Measurements from ENCODE around the gene PCBP3. TPM values are rescaled to one million over a fixed set of nuclear protein-coding genes. Genes with fewer than 3 reads are reported as not detected.

Gene PCBP3
- total RNA-seq, 1 donor from 2014 or later = not detected

GRCh38 chr21:45835301-45836267 lies 192.1 kb downstream of the PCBP3 start:
- H3K27me3 ChIP-seq (ENCODE audit: control insufficient read depth, insufficient read depth, low read length) = no peaks in the 10 kb centered on the region
- no peak for FAIRE-seq
- no peaks in the 10 kb centered on the region for H3K36me3 ChIP-seq (ENCODE audit: control insufficient read depth, insufficient read depth, low read length)
- no peak overlapping the region for H3K4me3 ChIP-seq (ENCODE audit: low read depth, low read length)
- TF ChIP-seq CTCF (IDR thresholded peaks at IDR 0.05; ENCODE audit: insufficient read depth, low read length, severe bottlenecking) = no peak
- no peak for DNase-seq (ENCODE audit: low read depth)

GRCh38 chr21:45836268-45836655 lies 192.7 kb downstream of the PCBP3 start:
- DNase-seq (ENCODE audit: low read depth) (no peak), FAIRE-seq (no peak)
- TF ChIP-seq CTCF (IDR thresholded peaks at IDR 0.05; ENCODE audit: insufficient read depth, low read length, severe bottlenecking) = no peak
- Histone ChIP-seq H3K4me3 (ENCODE audit: low read depth, low read length) (no peak overlapping the region), H3K36me3 (ENCODE audit: control insufficient read depth, insufficient read depth, low read length) (no peaks in the 10 kb centered on the region), H3K27me3 (ENCODE audit: control insufficient read depth, insufficient read depth, low read length) (no peaks in the 10 kb centered on the region)

- no peak for DNase-seq (ENCODE audit: low read depth)
Measured at GRCh38 chr21:45836694-45837670, 193.5 kb downstream of the PCBP3 start.

GRCh38 chr21:45837936-45838335 lies 194.4 kb downstream of the PCBP3 start:
- H3K27me3 ChIP-seq (ENCODE audit: control insufficient read depth, insufficient read depth, low read length) = no peaks in the 10 kb centered on the region
- H3K4me3 ChIP-seq (ENCODE audit: low read depth, low read length) = no peak overlapping the region
- DNase-seq (ENCODE audit: low read depth) = no peak
- no peak for TF ChIP-seq CTCF (IDR thresholded peaks at IDR 0.05; ENCODE audit: insufficient read depth, low read length, severe bottlenecking)
- FAIRE-seq = no peak
- no peaks in the 10 kb centered on the region for H3K36me3 ChIP-seq (ENCODE audit: control insufficient read depth, insufficient read depth, low read length)

More at GRCh38 chr21:45836694-45837670, 193.5 kb downstream of the PCBP3 start:
- H3K36me3 ChIP-seq (ENCODE audit: control insufficient read depth, insufficient read depth, low read length) = no peaks in the 10 kb centered on the region
- TF ChIP-seq CTCF (IDR thresholded peaks at IDR 0.05; ENCODE audit: insufficient read depth, low read length, severe bottlenecking) = no peak
- no peaks in the 10 kb centered on the region for H3K27me3 ChIP-seq (ENCODE audit: control insufficient read depth, insufficient read depth, low read length)
- H3K4me3 ChIP-seq (ENCODE audit: low read depth, low read length) = no peak overlapping the region
- peak; percentile 81 for FAIRE-seq

- H3K4me3 ChIP-seq (ENCODE audit: low read depth, low read length) = no peak overlapping the region
- H3K27me3 ChIP-seq (ENCODE audit: control insufficient read depth, insufficient read depth, low read length) = no peaks in the 10 kb centered on the region
- no peak for FAIRE-seq
- no peak for DNase-seq (ENCODE audit: low read depth)
- no peak for TF ChIP-seq CTCF (IDR thresholded peaks at IDR 0.05; ENCODE audit: insufficient read depth, low read length, severe bottlenecking)
- no peaks in the 10 kb centered on the region for H3K36me3 ChIP-seq (ENCODE audit: control insufficient read depth, insufficient read depth, low read length)
Measured at GRCh38 chr21:45838634-45839033, 195.1 kb downstream of the PCBP3 start.

Data from bronchial epithelial cell (primary cell).